COR-L47 (cell line): ENCODE data around the gene ATP2B2.

Source experiments
- DNase-seq: peaks from one replicate; lab custom pipeline; 2025; lab: John Stamatoyannopoulos, UW

The ATP2B2 gene

GRCh38 chr3:10381336-10381735 lies 124.0 kb downstream of the ATP2B2 start:
- no peak for DNase-seq

- no peak for DNase-seq
These were observed 124.5 kb downstream of the ATP2B2 start for GRCh38 chr3:10380906-10381305.

GRCh38 chr3:10379961-10380360 lies 125.4 kb downstream of the ATP2B2 start:
- no peak for DNase-seq

- DNase-seq, result no peak
These were observed 126.2 kb downstream of the ATP2B2 start for GRCh38 chr3:10379161-10379560.

GRCh38 chr3:10378742-10379141 lies 126.6 kb downstream of the ATP2B2 start:
- DNase-seq, result no peak

GRCh38 chr3:10378246-10378645 lies 127.1 kb downstream of the ATP2B2 start:
- DNase-seq, result no peak

- no peak for DNase-seq
These were observed 128.1 kb downstream of the ATP2B2 start for GRCh38 chr3:10377148-10377725.

- no peak for DNase-seq
These were observed 129.0 kb downstream of the ATP2B2 start for GRCh38 chr3:10376353-10376752.

- DNase-seq, result no peak
These were observed 129.9 kb downstream of the ATP2B2 start for GRCh38 chr3:10375296-10376053.

GRCh38 chr3:10374311-10374710 lies 131.1 kb downstream of the ATP2B2 start:
- DNase-seq, result no peak

- no peak for DNase-seq
These were observed 131.6 kb downstream of the ATP2B2 start for GRCh38 chr3:10373686-10374261.

- DNase-seq, result no peak
These were observed 133.6 kb downstream of the ATP2B2 start for GRCh38 chr3:10371789-10372188.

- DNase-seq, result no peak
These were observed 134.2 kb downstream of the ATP2B2 start for GRCh38 chr3:10371167-10371566.

GRCh38 chr3:10370429-10370828 lies 135.0 kb downstream of the ATP2B2 start:
- DNase-seq, result no peak

GRCh38 chr3:10368512-10368911 lies 136.9 kb downstream of the ATP2B2 start:
- no peak for DNase-seq

- no peak for DNase-seq
These were observed 137.9 kb downstream of the ATP2B2 start for GRCh38 chr3:10367506-10367905.

GRCh38 chr3:10366651-10367101 lies 138.7 kb downstream of the ATP2B2 start:
- no peak for DNase-seq

GRCh38 chr3:10365791-10366190 lies 139.6 kb downstream of the ATP2B2 start:
- DNase-seq, result no peak

- DNase-seq, result no peak
These were observed 140.1 kb downstream of the ATP2B2 start for GRCh38 chr3:10365316-10365715.

GRCh38 chr3:10364806-10365205 lies 140.6 kb downstream of the ATP2B2 start:
- no peak for DNase-seq

GRCh38 chr3:10363935-10364334 lies 141.5 kb downstream of the ATP2B2 start:
- no peak for DNase-seq

- DNase-seq, result peak; percentile 24
These were observed 144.0 kb downstream of the ATP2B2 start for GRCh38 chr3:10361375-10361774.

GRCh38 chr3:10360478-10360877 lies 144.9 kb downstream of the ATP2B2 start:
- no peak for DNase-seq
